ENCODE data around the gene YWHAE. TPM values are rescaled to one million over a fixed set of nuclear protein-coding genes. Genes with fewer than 3 reads are reported as not detected.

YWHAE gene
- total RNA-seq, 1 experiment from 2014 or later = 210 TPM

DNA sequence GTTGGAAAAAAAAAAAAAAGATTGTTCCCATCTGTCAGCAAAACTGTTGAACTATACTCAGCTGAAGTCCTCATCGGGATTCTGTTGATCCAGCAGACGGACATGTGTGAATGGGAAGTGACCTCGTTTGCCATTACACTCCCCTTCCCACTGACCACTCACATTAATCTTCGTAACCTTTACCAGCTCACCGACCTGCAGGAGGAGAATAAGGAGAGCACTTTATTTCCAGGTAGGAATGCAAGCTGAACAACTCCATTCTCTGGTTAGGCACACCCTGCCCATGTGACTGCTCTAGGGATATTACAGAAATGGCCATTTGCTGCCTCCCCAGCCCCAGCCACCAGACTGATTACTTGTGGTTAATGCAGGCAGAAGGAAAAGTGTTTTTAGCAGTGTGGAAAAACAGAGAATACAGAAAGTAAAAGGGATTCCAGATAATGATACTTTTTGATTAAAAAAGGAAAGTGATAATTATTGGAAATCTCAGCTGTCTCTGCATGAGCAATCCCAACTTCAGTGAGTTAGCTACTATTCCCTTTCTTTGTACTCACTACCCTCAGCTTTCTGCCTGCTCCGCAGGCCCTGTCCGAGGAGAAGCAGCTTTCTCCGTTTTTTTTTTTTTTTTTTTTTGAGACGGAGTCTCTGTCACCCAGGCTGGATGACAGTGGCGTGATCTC lies 23.6 kb upstream of the YWHAE start:
- ChIA-PET CTCF (interaction anchor here (0.7 kb wide), 1 partner anchor 58 kb away, joined by 3 read pairs; no protein-coding TSS in a partner anchor), POLR2A (ENCODE audit: unreplicated experiment) (no interaction called here)
- no TSS peak for BruUV-seq (replicated peaks)
- H3F3A ChIP-seq (ENCODE audit: low read length, unreplicated experiment) = peaks cover 3% of the 10 kb centered on the region
- H3K36me3 ChIP-seq (ENCODE audit: low read depth, low read length) = peaks cover 14% of the 10 kb centered on the region
- no peaks in the 10 kb centered on the region for H3K9me3 ChIP-seq (ENCODE audit: low read length)
- no peak for TF ChIP-seq EZH2 (IDR thresholded peaks at IDR 0.05; ENCODE audit: low read length, unreplicated experiment)
- TF ChIP-seq, protein P1, sequence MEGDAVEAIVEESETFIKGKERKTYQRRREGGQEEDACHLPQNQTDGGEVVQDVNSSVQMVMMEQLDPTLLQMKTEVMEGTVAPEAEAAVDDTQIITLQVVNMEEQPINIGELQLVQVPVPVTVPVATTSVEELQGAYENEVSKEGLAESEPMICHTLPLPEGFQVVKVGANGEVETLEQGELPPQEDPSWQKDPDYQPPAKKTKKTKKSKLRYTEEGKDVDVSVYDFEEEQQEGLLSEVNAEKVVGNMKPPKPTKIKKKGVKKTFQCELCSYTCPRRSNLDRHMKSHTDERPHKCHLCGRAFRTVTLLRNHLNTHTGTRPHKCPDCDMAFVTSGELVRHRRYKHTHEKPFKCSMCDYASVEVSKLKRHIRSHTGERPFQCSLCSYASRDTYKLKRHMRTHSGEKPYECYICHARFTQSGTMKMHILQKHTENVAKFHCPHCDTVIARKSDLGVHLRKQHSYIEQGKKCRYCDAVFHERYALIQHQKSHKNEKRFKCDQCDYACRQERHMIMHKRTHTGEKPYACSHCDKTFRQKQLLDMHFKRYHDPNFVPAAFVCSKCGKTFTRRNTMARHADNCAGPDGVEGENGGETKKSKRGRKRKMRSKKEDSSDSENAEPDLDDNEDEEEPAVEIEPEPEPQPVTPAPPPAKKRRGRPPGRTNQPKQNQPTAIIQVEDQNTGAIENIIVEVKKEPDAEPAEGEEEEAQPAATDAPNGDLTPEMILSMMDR (conservative IDR thresholded peaks at IDR 0.05; ENCODE audit: low read depth, low read length) = no peak
- TF ChIP-seq EZH2phosphoT487 (IDR thresholded peaks at IDR 0.05; ENCODE audit: borderline replicate concordance, low read length) = no peak
- H3K4me1 ChIP-seq (ENCODE audit: insufficient read depth, low read length) = peaks cover 17% of the 10 kb centered on the region
- peak; percentile 33 for ATAC-seq
- peak overlapping the region; percentile 54; the same call in 1 of the 2 replicates for H2AFZ ChIP-seq (ENCODE audit: low read length)
- intact Hi-C loops (cut with micrococcal nuclease) = loop anchor here (10.0 kb wide), 1 partner anchor 59 kb away; no protein-coding TSS in a partner anchor
- peak overlapping the region; percentile 71 for H3K27ac ChIP-seq (ENCODE audit: low read length)
- H4K20me1 ChIP-seq (ENCODE audit: low read length) = no peaks in the 10 kb centered on the region
- DNase-seq = no peak
- peak overlapping the region; percentile 63 for H3K4me2 ChIP-seq (ENCODE audit: low read length)
- no peaks in the 10 kb centered on the region for H3K27me3 ChIP-seq (ENCODE audit: low read length)
- peak overlapping the region; percentile 3; the same call in 1 of the 2 replicates for H3K9ac ChIP-seq (ENCODE audit: low read length)
- no peak overlapping the region; the same call in 1 of the 2 replicates for H3K4me3 ChIP-seq (ENCODE audit: low read length)
- H3K79me2 ChIP-seq (ENCODE audit: low read length) = peaks cover 38% of the 10 kb centered on the region
- H3K9me2 ChIP-seq (replicated peaks; ENCODE audit: low read length) = no peaks in the 10 kb centered on the region

DNA sequence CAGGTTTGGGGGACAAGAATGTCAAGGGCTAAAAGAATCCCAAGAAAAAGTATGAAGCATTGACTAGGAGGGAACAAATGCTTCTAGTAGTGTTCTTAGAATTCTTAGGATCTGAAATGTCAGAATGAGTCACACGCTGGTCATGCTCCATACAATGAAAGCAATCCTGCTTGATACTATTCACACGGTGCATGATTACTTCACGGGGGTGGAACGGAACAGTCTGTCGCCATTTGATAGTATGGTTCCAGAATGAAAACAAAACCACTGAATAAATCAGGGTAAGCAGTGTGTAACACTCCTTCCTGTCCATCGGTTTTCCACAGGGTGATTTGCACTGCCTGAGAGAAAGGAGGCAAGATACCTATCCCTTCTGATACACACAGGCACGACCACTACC lies 22.9 kb upstream of the YWHAE start:
- H3K27me3 ChIP-seq (ENCODE audit: low read length) = no peaks in the 10 kb centered on the region
- no peaks in the 10 kb centered on the region for H3K9me2 ChIP-seq (replicated peaks; ENCODE audit: low read length)
- CTCF ChIA-PET = interaction anchor here (0.7 kb wide), 1 partner anchor 58 kb away, joined by 3 read pairs; no protein-coding TSS in a partner anchor
- H3K4me3 ChIP-seq (ENCODE audit: low read length) = no peak overlapping the region; the same call in 1 of the 2 replicates
- intact Hi-C loops (cut with micrococcal nuclease) = loop anchor here (10.0 kb wide), 1 partner anchor 58 kb away; no protein-coding TSS in a partner anchor
- ATAC-seq = peak; percentile 98
- no peaks in the 10 kb centered on the region for H4K20me1 ChIP-seq (ENCODE audit: low read length)
- peaks cover 3% of the 10 kb centered on the region for H3F3A ChIP-seq (ENCODE audit: low read length, unreplicated experiment)
- peak; percentile 89 for DNase-seq
- H3K4me2 ChIP-seq (ENCODE audit: low read length) = peak overlapping the region; percentile 63
- peak overlapping the region; percentile 3; the same call in 1 of the 2 replicates for H3K9ac ChIP-seq (ENCODE audit: low read length)
- H3K9me3 ChIP-seq (ENCODE audit: low read length) = no peaks in the 10 kb centered on the region
- POLR2A ChIA-PET (ENCODE audit: unreplicated experiment) = no interaction called here
- peak overlapping the region; percentile 54 for H2AFZ ChIP-seq (ENCODE audit: low read length)
- TF ChIP-seq, protein P1 (conservative IDR thresholded peaks at IDR 0.05; ENCODE audit: low read depth, low read length) = no peak
- TF ChIP-seq EZH2 (IDR thresholded peaks at IDR 0.05; ENCODE audit: low read length, unreplicated experiment) (no peak), EZH2phosphoT487 (IDR thresholded peaks at IDR 0.05; ENCODE audit: borderline replicate concordance, low read length) (no peak)
- peaks cover 38% of the 10 kb centered on the region for H3K79me2 ChIP-seq (ENCODE audit: low read length)
- no TSS peak for BruUV-seq (replicated peaks)
- H3K36me3 ChIP-seq (ENCODE audit: low read depth, low read length) = peaks cover 14% of the 10 kb centered on the region
- H3K27ac ChIP-seq (ENCODE audit: low read length) = peak overlapping the region; percentile 71
- H3K4me1 ChIP-seq (ENCODE audit: insufficient read depth, low read length) = peaks cover 17% of the 10 kb centered on the region

DNA sequence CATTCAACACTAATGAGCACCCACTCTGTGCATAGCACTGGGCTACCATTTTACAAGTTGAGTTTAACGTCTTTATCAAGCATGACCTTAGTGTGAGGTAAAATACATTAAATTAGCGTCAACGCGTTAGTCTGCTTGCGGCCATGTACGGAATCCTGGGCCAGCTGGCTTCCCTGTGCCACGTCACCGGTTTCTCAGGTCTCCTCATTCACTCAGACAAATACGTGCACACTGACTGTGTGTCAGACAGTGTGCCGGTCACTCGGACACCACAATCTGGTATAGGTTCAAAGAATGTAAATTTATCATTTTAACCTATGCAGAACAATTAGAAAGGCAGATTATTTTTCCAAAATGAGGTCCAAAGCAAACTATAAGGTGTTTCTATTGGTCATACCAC lies 21.4 kb upstream of the YWHAE start:
- H3K9ac ChIP-seq (ENCODE audit: low read length) = no peak overlapping the region
- no peak overlapping the region for H3K4me2 ChIP-seq (ENCODE audit: low read length)
- H3F3A ChIP-seq (ENCODE audit: low read length, unreplicated experiment) = peaks cover 3% of the 10 kb centered on the region
- ChIA-PET CTCF (no interaction called here), POLR2A (ENCODE audit: unreplicated experiment) (no interaction called here)
- peaks cover 17% of the 10 kb centered on the region for H3K4me1 ChIP-seq (ENCODE audit: insufficient read depth, low read length)
- H3K4me3 ChIP-seq (ENCODE audit: low read length) = no peak overlapping the region
- no TSS peak for BruUV-seq (replicated peaks)
- no peaks in the 10 kb centered on the region for H3K9me2 ChIP-seq (replicated peaks; ENCODE audit: low read length)
- no peak for DNase-seq
- H3K9me3 ChIP-seq (ENCODE audit: low read length) = no peaks in the 10 kb centered on the region
- H2AFZ ChIP-seq (ENCODE audit: low read length) = no peak overlapping the region
- no peaks in the 10 kb centered on the region for H4K20me1 ChIP-seq (ENCODE audit: low read length)
- no peaks in the 10 kb centered on the region for H3K27me3 ChIP-seq (ENCODE audit: low read length)
- intact Hi-C loops (cut with micrococcal nuclease) = loop anchor here (10.0 kb wide), 1 partner anchor 57 kb away; no protein-coding TSS in a partner anchor
- peaks cover 14% of the 10 kb centered on the region for H3K36me3 ChIP-seq (ENCODE audit: low read depth, low read length)
- TF ChIP-seq, protein P1 (conservative IDR thresholded peaks at IDR 0.05; ENCODE audit: low read depth, low read length) = no peak
- ATAC-seq = no peak
- H3K79me2 ChIP-seq (ENCODE audit: low read length) = peaks cover 38% of the 10 kb centered on the region
- H3K27ac ChIP-seq (ENCODE audit: low read length) = no peak overlapping the region

Data from PC-3 (cell line).